DOHH2 (cell line): ENCODE measurements around the gene DOK7.

Experiments used
- EZH2phosphoT487 ChIP-seq: fragments of 200-600 bp; sonication (generic); IDR thresholded peaks from 2 replicates; pipeline ENCODE4 v1.6.1; 2017; ENCODE audit warnings: borderline replicate concordance, mild to moderate bottlenecking, antibody characterized with exemption, low read length, moderate library complexity, mixed read lengths
- TF ChIP-seq, protein P1 (sequence below): fragments of 200-600 bp; sonication (generic); IDR thresholded peaks from one replicate; pipeline ENCODE4 v1.5.1; 2014; ENCODE audit warnings: antibody characterized with exemption, mild to moderate bottlenecking, low read depth, low read length; ENCODE audit not compliant: poor library complexity, severe bottlenecking

DNA sequence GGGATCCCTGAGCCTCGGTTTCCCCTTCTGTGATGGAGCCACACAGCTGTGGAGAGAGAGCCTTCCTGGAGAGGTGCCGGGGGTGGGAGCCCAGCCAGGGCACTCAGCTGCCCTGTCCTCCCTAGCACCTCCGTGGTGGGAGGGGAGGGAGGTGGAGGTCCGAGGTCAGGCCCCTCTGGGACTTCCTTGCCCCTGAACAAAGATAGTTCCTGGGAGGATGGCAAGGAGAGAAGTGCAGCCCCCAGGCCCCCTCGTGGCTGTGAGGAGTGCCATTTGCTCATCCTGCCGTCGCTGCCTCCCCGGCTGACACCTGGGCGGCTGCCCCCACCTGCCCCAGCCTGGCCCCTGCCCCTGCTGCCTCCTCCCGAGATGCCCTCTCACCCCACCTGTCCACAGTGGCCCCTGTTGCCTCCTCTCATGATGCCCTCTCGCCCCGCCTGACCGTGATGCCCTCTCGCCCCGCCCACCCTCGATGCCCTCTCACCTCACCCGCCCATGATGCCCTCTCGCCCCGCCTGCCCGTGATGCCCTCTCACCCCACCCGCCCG lies 12.7 kb downstream of the DOK7 start:
- TF ChIP-seq, protein P1, sequence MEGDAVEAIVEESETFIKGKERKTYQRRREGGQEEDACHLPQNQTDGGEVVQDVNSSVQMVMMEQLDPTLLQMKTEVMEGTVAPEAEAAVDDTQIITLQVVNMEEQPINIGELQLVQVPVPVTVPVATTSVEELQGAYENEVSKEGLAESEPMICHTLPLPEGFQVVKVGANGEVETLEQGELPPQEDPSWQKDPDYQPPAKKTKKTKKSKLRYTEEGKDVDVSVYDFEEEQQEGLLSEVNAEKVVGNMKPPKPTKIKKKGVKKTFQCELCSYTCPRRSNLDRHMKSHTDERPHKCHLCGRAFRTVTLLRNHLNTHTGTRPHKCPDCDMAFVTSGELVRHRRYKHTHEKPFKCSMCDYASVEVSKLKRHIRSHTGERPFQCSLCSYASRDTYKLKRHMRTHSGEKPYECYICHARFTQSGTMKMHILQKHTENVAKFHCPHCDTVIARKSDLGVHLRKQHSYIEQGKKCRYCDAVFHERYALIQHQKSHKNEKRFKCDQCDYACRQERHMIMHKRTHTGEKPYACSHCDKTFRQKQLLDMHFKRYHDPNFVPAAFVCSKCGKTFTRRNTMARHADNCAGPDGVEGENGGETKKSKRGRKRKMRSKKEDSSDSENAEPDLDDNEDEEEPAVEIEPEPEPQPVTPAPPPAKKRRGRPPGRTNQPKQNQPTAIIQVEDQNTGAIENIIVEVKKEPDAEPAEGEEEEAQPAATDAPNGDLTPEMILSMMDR: no peak
- TF ChIP-seq EZH2phosphoT487: no peak
